Stromal cell of bone marrow (primary cell): ENCODE results near the gene TESPA1.
"Not testable (repeated sequence)": the region's sequence is repeated elsewhere in the genome, so short reads cannot be mapped to it uniquely, and the experiment has no call there.

Experiments used
- DNase-seq: peaks from one replicate; pipeline ENCODE4 v3.0.0-alpha.2; 2012; ENCODE audit warnings: low read depth

TESPA1 gene

DNA sequence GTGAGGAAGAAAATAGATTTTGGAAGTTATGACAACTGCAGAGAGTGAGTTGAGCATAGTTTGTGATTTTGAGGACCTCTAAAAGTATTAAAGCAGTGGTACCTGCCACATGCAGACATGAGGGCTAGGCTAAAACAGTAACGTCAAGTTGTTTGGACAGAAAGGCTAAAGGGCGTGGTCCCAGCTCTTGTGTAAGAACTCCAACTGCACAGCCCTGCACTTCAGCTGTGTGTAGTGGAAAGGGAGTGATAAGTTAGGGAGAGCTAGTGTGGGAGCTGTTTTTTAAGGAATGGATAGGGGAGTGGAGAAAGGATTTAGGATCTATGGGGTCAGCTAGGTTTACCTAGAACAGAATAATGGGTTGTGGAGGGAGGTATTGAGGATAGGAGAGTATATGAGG lies 39.5 kb downstream of the TESPA1 start:
- no peak for DNase-seq

DNA sequence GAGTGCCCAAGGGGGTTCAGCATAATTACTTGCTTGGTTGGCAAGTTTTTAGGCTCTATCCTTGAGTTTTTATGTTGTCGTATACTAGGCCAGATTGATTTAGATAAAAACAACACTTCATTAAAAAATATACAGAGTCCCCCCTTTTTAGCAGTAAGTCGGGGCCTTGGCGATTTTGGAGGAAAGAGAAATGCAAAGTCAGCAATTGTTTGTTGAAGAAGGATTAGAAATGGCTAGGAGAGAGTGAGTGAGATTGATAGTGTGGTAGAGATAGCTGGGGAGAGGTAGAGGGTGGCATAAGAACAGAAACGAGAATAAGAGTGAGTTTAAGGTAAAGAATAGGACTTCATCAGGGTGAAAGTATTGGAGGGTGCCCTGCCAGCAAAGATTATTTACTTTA lies 41.3 kb downstream of the TESPA1 start:
- DNase-seq = not testable (repeated sequence)

DNA sequence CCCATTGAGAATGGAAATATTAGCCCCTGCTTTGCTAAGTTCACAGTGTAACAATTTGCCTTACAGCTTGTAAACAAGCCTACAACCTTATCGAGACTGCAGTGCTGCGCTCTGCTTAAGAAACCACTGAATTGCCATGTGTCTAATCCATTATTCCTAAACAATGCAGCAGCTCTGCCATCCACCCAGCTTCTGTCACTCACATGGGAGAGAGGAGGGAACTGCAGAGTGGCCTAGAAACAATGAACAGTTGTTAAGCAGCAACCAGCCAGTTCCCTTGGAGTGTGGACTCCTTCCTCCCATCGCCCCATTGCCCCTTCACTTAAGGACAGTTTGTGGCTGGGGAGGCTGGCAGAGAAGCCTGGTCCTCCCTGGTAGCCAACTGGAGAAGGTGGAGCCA lies 42.9 kb downstream of the TESPA1 start:
- no peak for DNase-seq

DNA sequence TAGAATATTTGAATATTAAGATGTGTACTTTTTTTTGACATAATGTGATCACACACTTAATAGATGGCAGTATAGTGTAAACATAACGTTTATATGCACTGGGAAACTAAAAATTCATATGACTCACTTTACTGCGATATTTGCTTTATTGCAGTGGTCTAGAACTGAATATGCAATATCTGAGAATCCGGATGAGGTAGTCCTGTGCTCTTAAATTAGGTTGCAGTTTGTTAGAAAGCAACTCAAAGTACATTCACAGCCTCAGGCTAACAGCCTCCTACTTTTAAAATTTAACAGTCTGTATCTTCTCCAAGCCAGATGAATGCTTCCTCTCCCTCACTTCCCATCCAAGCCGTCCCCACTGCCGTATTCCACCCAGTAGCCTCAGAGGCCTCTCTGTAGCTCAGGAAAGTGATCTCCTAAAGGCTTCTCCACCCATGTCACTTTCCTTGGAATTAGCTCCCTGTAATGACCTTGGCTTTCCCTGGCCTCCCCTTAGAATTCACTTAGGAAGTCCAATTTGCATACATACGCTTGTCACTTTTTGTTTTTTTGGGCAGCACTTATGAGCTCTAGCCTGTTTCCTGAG lies 43.7 kb downstream of the TESPA1 start:
- no peak for DNase-seq

DNA sequence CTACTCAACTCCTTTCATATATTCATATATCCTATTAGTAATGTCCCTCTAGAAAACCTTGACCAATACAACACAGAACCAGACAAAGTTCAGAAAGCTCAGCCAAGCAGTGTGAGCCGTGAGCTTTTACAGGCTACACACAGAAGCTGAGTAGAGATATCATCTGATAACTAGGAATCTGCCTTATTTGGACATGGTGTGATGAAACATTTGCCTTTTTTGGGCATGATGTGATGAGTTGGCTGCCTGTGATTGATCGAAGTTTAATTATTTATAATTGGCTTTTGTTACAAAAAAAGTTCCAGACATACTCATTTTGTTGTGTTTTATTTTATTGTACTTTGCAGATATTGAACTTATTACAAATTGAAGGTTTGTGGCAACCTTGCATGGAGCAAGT lies 46.6 kb downstream of the TESPA1 start:
- DNase-seq = no peak

DNA sequence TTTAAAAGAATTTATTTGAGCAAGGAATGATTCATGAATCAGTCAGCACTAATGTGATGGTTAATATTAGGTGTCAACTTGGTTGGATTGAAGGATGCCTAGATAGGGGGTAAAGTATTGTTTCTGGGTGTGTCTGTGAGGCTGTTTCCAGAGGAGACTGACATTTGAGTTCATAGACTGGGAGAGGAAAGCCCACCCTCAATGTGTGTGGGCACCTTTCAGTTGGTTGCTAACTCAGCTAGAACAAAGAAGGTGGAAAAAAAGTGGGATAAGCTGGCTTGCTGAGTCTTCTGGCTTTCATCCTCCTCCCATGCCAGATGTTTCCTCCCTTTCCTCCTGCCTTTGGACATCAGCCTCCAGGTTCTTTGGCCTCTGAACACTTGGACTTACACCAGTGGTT lies 47.2 kb downstream of the TESPA1 start:
- no peak for DNase-seq

DNA sequence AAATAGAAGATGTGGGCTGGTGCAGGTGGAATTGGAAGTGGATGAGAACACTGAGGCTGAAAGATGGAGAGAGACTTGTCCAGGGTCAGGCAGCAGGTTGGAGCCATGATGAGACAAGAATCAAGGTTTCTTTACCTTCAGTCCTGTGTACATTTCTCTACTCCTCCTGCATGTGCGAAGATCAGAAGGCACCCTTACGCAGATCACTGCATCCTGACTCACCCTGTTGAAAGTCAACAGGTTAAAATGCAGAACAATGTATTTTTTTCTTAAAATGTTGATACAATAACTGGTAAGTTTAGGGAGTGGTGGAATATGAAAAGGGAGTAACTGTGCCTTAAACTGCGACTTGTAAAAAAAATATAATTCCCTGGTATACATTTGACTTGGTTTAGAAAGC lies 47.8 kb downstream of the TESPA1 start:
- no peak for DNase-seq

- peak; percentile 71 for DNase-seq
Observed at GRCh38 chr12:54935235-54935951, 49.2 kb downstream of the TESPA1 start.

- no peak for DNase-seq
Observed at GRCh38 chr12:54934419-54934818, 50.1 kb downstream of the TESPA1 start.

GRCh38 chr12:54933376-54933775 lies 51.2 kb downstream of the TESPA1 start:
- DNase-seq = no peak

GRCh38 chr12:54932691-54933090 lies 51.9 kb downstream of the TESPA1 start:
- DNase-seq = no peak

GRCh38 chr12:54932038-54932437 lies 52.5 kb downstream of the TESPA1 start:
- no peak for DNase-seq

DNA sequence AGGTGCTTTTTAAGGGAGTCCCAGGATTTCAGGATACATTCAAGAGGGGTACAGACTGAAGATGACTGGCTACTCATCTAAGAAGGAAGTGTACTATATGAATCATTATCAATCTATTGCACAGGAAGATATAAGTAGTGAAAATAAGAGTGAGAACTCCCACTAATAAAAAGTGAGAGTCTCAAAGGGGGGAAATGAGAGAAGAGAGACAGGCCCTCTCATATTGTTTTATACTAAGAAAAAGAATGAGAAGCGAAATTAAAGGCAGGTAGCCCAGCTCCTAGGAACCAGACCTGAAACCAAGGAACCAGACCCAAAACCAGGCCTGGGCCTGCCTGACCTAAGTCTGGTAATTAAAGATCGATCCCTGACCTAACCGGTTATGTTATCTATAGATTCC lies 54.6 kb downstream of the TESPA1 start:
- no peak for DNase-seq

DNA sequence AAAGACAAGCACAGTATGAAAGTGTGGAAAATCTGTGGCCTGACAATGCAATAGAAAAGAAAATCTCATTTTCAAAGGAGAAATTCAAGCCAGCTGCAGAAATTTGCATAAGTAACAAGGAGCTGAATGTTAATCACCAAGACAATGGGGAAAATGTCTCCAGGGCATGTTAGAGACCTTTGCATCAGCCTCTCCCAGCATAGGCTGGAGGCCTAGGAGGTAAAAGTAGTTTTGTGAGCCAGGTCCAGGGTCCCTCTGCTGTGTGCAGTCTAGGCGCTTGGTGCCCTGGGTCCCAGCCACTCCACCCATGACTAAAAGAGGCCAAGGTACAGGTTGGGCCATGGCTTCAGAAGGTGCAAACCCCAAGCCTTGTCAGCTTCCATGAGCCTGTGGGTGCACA lies 58.3 kb downstream of the TESPA1 start:
- no peak for DNase-seq

DNA sequence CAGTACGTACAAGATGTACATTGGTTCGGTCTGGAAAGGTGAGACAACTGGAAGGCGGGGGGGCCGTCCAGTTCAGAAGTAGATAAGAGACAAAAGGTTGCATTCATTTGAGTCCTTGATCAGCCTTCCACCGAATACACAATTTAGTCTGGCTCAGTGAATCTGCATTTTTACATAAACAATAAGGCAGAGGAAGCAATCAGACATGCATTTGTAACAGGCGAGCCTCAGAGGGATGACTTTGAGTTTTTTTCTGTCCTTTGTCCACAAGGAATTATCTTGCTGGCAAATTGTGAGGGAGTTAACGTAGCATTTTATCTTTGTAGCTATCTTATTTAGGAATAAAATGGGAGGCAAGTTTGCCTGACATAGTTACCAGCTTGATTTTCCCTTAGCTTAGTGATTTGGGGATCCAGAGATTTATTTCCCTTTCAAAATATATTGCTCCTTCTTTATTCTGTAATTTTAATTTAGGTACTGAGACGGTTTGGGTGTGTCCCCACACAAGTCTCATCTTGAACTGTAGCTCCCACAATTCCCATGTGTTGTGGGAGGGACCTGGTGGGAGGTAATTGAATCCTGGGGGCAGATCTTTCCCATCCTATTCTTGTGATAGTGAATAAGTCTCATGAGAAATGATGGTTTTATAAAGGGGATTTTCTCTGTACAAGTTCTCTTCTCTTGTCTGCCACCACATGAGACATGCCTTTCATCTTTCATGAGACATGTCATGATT lies 59.4 kb downstream of the TESPA1 start:
- no peak for DNase-seq

DNA sequence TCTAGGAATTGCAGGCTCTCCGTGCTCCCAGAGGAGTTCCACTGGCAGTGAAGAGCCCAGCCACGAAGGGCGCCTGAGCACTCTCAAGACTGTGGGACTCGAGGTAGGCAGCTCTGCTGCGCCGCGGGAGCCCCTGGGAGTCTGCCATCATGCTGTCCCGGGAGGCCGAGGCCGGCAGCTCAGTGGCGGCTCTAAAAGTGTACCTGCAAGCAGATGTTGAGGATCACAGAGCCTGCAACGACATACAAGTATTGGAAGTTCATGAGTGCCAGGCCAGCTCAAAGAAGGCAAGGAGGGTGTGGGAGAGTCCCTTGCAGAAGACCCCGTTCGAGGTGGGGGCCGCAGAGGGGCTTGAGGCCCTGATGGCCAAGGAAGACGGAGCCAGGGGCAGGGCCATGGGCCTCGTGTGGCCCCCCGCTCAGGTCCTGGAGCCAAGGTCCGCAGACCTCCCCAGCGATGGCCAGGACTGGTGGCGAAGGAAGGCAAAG lies 67.5 kb downstream of the TESPA1 start:
- DNase-seq = no peak
